PC-3 (cell line): ENCODE results near the gene BCR. TPM values are rescaled to one million over a fixed set of nuclear protein-coding genes. Genes with fewer than 3 reads are reported as not detected.

Experiments
- ATAC-seq: fragments of 200-7000 bp; cut with Tn5 transposase; 2 replicates; pipeline ENCODE4 v1.9.1; 2020; ENCODE audit warnings: mild to moderate bottlenecking, moderate library complexity
- BruUV-seq: library from RNA; stranded (reverse); fragments of 400-500 nt; replicated peaks from 2 replicates; lab custom pipeline; 2021; lab: Mats Ljungman, UMichigan
- CTCF ChIA-PET: fragments of 300-600 bp; sonication (Branson Sonifier 250); formaldehyde crosslinking; loops from one replicate; lab custom pipeline; 2022; ENCODE audit warnings: antibody characterized with exemption; lab: Charles Lee
- POLR2A ChIA-PET: fragments of 300-600 bp; sonication (Branson Sonifier 250); formaldehyde crosslinking; loops from one replicate; lab custom pipeline; 2022; ENCODE audit warnings: antibody characterized with exemption; ENCODE audit not compliant: unreplicated experiment; lab: Charles Lee
- DNase-seq: peaks from one replicate; pipeline ENCODE4 v3.0.0-alpha.2; 2015
- H2AFZ ChIP-seq: fragments of 300-600 bp; sonication (generic); 2 replicates; pipeline ENCODE4 v1.6.0; 2016; ENCODE audit warnings: antibody characterized with exemption, low read length
- H3F3A ChIP-seq: fragments of 300-600 bp; sonication (generic); one replicate; pipeline ENCODE4 v1.6.0; 2017; ENCODE audit warnings: antibody characterized with exemption, low read length, control low read depth, mild to moderate bottlenecking; ENCODE audit not compliant: unreplicated experiment
- H3K27ac ChIP-seq: fragments of 300-600 bp; sonication (generic); 2 replicates; pipeline ENCODE4 v1.5.1; 2016; ENCODE audit warnings: mild to moderate bottlenecking, low read length
- H3K27me3 ChIP-seq: fragments of 300-600 bp; sonication (generic); 2 replicates; pipeline ENCODE4 v1.6.1; 2016; ENCODE audit warnings: low read length, mixed read lengths
- H3K36me3 ChIP-seq: fragments of 300-600 bp; sonication (generic); 2 replicates; pipeline ENCODE4 v1.6.1; 2016; ENCODE audit warnings: low read depth, mixed run types, low read length, mixed read lengths
- H3K4me1 ChIP-seq: fragments of 300-600 bp; sonication (generic); 2 replicates; pipeline ENCODE4 v1.5.1; 2016; ENCODE audit warnings: low read length; ENCODE audit not compliant: insufficient read depth
- H3K4me2 ChIP-seq: fragments of 300-600 bp; sonication (generic); 2 replicates; pipeline ENCODE4 v1.6.0; 2016; ENCODE audit warnings: low read length
- H3K4me3 ChIP-seq: fragments of 300-600 bp; sonication (generic); 2 replicates; pipeline ENCODE4 v1.5.1; 2016; ENCODE audit warnings: mild to moderate bottlenecking, low read length, mixed read lengths
- H3K79me2 ChIP-seq: fragments of 300-600 bp; sonication (generic); 2 replicates; pipeline ENCODE4 v1.6.1; 2017; ENCODE audit warnings: low read length, mixed read lengths
- H3K9ac ChIP-seq: fragments of 300-600 bp; sonication (generic); 2 replicates; pipeline ENCODE4 v1.6.0; 2016; ENCODE audit warnings: mild to moderate bottlenecking, low read length
- H3K9me2 ChIP-seq: fragments of 300-600 bp; sonication (generic); replicated peaks from 2 replicates; pipeline ENCODE4 v1.6.1; 2016; ENCODE audit warnings: mixed run types, low read length, mixed read lengths
- H3K9me3 ChIP-seq: fragments of 300-600 bp; sonication (generic); 2 replicates; pipeline ENCODE4 v1.6.1; 2016; ENCODE audit warnings: low read length, mixed read lengths
- H4K20me1 ChIP-seq: fragments of 300-600 bp; sonication (generic); 2 replicates; pipeline ENCODE4 v1.6.1; 2016; ENCODE audit warnings: low read length, mixed read lengths
- EZH2 ChIP-seq: fragments of 300-600 bp; sonication (generic); IDR thresholded peaks from one replicate; pipeline ENCODE4 v1.6.1; 2017; ENCODE audit warnings: antibody characterized with exemption, mild to moderate bottlenecking, low read length; ENCODE audit not compliant: unreplicated experiment
- EZH2phosphoT487 ChIP-seq: fragments of 300-600 bp; sonication (generic); IDR thresholded peaks from 2 replicates; pipeline ENCODE4 v1.6.1; 2018; ENCODE audit warnings: mild to moderate bottlenecking, antibody characterized with exemption, low read length, borderline replicate concordance
- intact Hi-C: fragments of 100-400 bp; cut with micrococcal nuclease; formaldehyde crosslinking; loops from 2 replicates; pipeline ENCODE4 v1.9.0; 2023
- total RNA-seq: library from RNA; depleted of rRNA; stranded (reverse); fragments of >200 nt; gene quantifications from 2 replicates; pipeline ENCODE4 v1.2.3, GENCODE V29; 2014
- TF ChIP-seq, protein P1 (sequence below): fragments of 300-600 bp; sonication (generic); conservative IDR thresholded peaks from 2 replicates; pipeline ENCODE4 v1.5.1; 2017; ENCODE audit warnings: antibody characterized with exemption, low read depth, mild to moderate bottlenecking, low read length

Gene BCR
- total RNA-seq, 1 experiment from 2014 or later: 36.8 TPM

DNA sequence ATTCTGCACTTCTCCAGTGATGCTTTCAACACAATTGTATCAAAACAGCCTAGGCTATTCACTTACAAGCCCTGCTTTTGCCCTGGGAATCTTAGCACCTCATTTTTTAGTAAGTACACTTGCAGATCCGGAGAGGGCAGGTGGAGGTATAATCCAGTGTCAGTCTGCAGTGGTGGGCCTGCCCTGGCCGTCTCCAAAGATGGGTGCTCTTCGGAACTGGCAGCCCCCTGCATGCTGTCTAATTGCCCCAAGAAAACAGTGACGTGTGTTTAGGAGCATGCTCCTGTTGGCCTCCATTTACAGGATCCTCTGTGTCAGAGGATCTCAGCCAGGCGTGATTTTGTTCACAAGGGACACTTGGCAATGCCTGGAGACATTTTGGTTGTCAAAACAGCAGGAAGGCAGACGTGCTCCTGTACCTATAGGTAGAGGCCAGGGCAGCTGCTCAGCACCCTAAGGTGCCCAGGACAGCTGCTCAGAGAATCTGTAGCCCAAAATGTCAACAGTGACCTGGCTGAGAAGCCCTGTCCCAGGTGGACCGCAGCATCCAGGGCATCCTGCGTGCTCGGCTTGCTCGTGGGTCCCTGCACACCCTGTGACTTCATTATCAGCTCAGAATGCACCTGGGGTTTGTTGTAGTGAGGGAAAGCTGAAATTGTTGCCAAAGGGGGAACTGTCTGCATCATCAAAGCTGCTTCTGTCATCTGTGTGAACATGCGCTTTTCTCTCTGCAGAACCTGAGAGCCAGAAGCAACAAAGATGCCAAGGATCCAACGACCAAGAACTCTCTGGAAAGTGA is 90.7 kb downstream of the BCR start:
- no TSS peak for BruUV-seq
- no peaks in the 10 kb centered on the region for H3K9me2 ChIP-seq
- no peaks in the 10 kb centered on the region for H3K4me1 ChIP-seq
- H4K20me1 ChIP-seq: no peaks in the 10 kb centered on the region
- intact Hi-C loops: no loop called here
- H2AFZ ChIP-seq: no peak overlapping the region
- no peak overlapping the region for H3K4me3 ChIP-seq
- H3K36me3 ChIP-seq: no peaks in the 10 kb centered on the region; the same call in 1 of the 2 replicates
- no peaks in the 10 kb centered on the region for H3F3A ChIP-seq
- DNase-seq: no peak
- H3K27me3 ChIP-seq: no peaks in the 10 kb centered on the region
- ChIA-PET POLR2A (no interaction called here), CTCF (no interaction called here)
- TF ChIP-seq EZH2phosphoT487 (no peak), EZH2 (no peak)
- TF ChIP-seq, protein P1, sequence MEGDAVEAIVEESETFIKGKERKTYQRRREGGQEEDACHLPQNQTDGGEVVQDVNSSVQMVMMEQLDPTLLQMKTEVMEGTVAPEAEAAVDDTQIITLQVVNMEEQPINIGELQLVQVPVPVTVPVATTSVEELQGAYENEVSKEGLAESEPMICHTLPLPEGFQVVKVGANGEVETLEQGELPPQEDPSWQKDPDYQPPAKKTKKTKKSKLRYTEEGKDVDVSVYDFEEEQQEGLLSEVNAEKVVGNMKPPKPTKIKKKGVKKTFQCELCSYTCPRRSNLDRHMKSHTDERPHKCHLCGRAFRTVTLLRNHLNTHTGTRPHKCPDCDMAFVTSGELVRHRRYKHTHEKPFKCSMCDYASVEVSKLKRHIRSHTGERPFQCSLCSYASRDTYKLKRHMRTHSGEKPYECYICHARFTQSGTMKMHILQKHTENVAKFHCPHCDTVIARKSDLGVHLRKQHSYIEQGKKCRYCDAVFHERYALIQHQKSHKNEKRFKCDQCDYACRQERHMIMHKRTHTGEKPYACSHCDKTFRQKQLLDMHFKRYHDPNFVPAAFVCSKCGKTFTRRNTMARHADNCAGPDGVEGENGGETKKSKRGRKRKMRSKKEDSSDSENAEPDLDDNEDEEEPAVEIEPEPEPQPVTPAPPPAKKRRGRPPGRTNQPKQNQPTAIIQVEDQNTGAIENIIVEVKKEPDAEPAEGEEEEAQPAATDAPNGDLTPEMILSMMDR: no peak
- no peak overlapping the region for H3K9ac ChIP-seq
- ATAC-seq: no peak
- no peaks in the 10 kb centered on the region for H3K79me2 ChIP-seq
- no peaks in the 10 kb centered on the region for H3K9me3 ChIP-seq
- no peak overlapping the region for H3K27ac ChIP-seq
- no peak overlapping the region for H3K4me2 ChIP-seq

DNA sequence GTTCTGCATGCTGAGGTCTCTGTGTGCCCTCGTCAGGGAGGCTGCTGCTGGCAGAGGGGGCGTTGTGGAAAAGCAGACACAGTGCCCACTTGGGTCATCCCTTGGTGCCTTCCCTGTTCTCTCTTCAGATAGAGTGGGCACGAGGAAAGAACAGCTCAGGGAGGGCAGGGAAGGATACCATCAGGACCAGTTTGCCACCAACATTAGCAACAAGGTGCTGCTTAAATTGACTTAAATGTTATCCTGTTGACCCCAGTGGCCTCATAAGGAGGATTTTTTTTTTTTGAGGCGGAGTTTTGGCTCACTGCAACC is 91.2 kb downstream of the BCR start:
- no TSS peak for BruUV-seq

More for the DNA sequence above, 91.2 kb downstream of the BCR start:
- ChIA-PET POLR2A (no interaction called here), CTCF (no interaction called here)
- Histone ChIP-seq H3K27ac (no peak overlapping the region), H4K20me1 (no peaks in the 10 kb centered on the region), H3K36me3 (no peaks in the 10 kb centered on the region; the same call in 1 of the 2 replicates), H3K27me3 (no peaks in the 10 kb centered on the region), H3K4me1 (no peaks in the 10 kb centered on the region), H3K9ac (no peak overlapping the region), H3K9me3 (no peaks in the 10 kb centered on the region), H3K79me2 (no peaks in the 10 kb centered on the region), H2AFZ (no peak overlapping the region), H3K9me2 (no peaks in the 10 kb centered on the region), H3K4me3 (no peak overlapping the region), H3F3A (no peaks in the 10 kb centered on the region), H3K4me2 (no peak overlapping the region)
- intact Hi-C loops: no loop called here
- ATAC-seq (no peak), DNase-seq (no peak)
- TF ChIP-seq, protein P1: no peak
- TF ChIP-seq EZH2: no peak
- TF ChIP-seq EZH2phosphoT487: no peak
